Measurements from ENCODE around the gene DNM2. TPM values are rescaled to one million over a fixed set of nuclear protein-coding genes. Genes with fewer than 3 reads are reported as not detected.

Gene DNM2
- total and polyA plus RNA-seq, 2 of the 13 experiments (the other 11 are each of a cell fraction or from before 2014, with no cell fraction given): 41.7 to 59.8 TPM

DNA sequence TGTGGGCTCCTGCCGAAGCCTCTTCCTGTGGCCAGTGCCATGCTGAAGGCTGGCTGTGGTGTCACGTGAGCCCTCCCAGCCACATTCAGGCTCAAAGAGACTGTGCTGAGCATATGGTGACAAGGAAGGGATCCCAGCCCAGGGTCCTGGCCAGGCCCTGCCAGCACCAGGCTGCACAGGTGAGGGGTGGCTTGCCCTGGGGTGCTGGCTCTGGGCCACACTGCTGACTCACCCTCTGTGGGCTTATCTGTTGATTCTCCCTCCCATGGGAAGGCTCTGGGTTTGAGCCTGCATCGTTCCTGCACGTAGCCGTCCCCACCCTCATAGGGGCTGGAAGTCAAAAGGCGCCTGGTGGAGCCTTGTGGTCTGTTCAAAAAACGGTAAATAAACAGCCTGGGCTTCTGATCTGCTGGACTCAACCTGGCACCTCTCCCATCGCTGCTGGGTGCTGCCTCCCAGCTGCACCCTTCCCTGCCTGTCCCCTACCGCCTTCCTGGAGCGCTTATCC is 31.1 kb downstream of the DNM2 start (continued):
- TF ChIP-seq, protein P1, sequence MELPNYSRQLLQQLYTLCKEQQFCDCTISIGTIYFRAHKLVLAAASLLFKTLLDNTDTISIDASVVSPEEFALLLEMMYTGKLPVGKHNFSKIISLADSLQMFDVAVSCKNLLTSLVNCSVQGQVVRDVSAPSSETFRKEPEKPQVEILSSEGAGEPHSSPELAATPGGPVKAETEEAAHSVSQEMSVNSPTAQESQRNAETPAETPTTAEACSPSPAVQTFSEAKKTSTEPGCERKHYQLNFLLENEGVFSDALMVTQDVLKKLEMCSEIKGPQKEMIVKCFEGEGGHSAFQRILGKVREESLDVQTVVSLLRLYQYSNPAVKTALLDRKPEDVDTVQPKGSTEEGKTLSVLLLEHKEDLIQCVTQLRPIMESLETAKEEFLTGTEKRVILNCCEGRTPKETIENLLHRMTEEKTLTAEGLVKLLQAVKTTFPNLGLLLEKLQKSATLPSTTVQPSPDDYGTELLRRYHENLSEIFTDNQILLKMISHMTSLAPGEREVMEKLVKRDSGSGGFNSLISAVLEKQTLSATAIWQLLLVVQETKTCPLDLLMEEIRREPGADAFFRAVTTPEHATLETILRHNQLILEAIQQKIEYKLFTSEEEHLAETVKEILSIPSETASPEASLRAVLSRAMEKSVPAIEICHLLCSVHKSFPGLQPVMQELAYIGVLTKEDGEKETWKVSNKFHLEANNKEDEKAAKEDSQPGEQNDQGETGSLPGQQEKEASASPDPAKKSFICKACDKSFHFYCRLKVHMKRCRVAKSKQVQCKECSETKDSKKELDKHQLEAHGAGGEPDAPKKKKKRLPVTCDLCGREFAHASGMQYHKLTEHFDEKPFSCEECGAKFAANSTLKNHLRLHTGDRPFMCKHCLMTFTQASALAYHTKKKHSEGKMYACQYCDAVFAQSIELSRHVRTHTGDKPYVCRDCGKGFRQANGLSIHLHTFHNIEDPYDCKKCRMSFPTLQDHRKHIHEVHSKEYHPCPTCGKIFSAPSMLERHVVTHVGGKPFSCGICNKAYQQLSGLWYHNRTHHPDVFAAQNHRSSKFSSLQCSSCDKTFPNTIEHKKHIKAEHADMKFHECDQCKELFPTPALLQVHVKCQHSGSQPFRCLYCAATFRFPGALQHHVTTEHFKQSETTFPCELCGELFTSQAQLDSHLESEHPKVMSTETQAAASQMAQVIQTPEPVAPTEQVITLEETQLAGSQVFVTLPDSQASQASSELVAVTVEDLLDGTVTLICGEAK (IDR thresholded peaks at IDR 0.05): no peak
- TF ChIP-seq, protein P1 (CRISPR knock-in tag; IDR thresholded peaks at IDR 0.05): no peak; the same call in 1 of the 2 replicates
- TF ChIP-seq DPF2 (CRISPR knock-in tag; IDR thresholded peaks at IDR 0.05; ENCODE audit: borderline replicate concordance, low read depth) (peak; percentile 71; the same call in 1 of the 2 replicates), ZNF629 (CRISPR knock-in tag; conservative IDR thresholded peaks at IDR 0.05) (no peak), ZNF17 (CRISPR knock-in tag; IDR thresholded peaks at IDR 0.05) (no peak), SRF (IDR thresholded peaks at IDR 0.05; ENCODE audit: low read depth, low read length) (no peak), THYN1 (CRISPR knock-in tag; IDR thresholded peaks at IDR 0.05; ENCODE audit: borderline replicate concordance, low read depth) (no peak), FOXK2 (IDR thresholded peaks at IDR 0.05) (peak; percentile 46; the same call in 1 of the 2 replicates), RNF2 (conservative IDR thresholded peaks at IDR 0.05; ENCODE audit: low read depth) (no peak), RXRA (CRISPR knock-in tag; IDR thresholded peaks at IDR 0.05) (peak; percentile 44; the same call in 1 of the 2 replicates)
- TF ChIP-seq, protein P2, sequence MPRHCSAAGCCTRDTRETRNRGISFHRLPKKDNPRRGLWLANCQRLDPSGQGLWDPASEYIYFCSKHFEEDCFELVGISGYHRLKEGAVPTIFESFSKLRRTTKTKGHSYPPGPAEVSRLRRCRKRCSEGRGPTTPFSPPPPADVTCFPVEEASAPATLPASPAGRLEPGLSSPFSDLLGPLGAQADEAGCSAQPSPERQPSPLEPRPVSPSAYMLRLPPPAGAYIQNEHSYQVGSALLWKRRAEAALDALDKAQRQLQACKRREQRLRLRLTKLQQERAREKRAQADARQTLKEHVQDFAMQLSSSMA (CRISPR knock-in tag; IDR thresholded peaks at IDR 0.05): 0 out of 2 replicates have a peak, but pooled peaks have one; percentile 2
- TF ChIP-seq, protein P3, sequence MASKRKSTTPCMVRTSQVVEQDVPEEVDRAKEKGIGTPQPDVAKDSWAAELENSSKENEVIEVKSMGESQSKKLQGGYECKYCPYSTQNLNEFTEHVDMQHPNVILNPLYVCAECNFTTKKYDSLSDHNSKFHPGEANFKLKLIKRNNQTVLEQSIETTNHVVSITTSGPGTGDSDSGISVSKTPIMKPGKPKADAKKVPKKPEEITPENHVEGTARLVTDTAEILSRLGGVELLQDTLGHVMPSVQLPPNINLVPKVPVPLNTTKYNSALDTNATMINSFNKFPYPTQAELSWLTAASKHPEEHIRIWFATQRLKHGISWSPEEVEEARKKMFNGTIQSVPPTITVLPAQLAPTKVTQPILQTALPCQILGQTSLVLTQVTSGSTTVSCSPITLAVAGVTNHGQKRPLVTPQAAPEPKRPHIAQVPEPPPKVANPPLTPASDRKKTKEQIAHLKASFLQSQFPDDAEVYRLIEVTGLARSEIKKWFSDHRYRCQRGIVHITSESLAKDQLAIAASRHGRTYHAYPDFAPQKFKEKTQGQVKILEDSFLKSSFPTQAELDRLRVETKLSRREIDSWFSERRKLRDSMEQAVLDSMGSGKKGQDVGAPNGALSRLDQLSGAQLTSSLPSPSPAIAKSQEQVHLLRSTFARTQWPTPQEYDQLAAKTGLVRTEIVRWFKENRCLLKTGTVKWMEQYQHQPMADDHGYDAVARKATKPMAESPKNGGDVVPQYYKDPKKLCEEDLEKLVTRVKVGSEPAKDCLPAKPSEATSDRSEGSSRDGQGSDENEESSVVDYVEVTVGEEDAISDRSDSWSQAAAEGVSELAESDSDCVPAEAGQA (IDR thresholded peaks at IDR 0.05; ENCODE audit: low read depth): no peak
- TF ChIP-seq, protein P3 (CRISPR knock-in tag; IDR thresholded peaks at IDR 0.05; ENCODE audit: borderline replicate concordance): no peak; the same call in 1 of the 2 replicates

Measured in HepG2 (cell line).